ENCODE measurements around the gene PRMT9.

DNA sequence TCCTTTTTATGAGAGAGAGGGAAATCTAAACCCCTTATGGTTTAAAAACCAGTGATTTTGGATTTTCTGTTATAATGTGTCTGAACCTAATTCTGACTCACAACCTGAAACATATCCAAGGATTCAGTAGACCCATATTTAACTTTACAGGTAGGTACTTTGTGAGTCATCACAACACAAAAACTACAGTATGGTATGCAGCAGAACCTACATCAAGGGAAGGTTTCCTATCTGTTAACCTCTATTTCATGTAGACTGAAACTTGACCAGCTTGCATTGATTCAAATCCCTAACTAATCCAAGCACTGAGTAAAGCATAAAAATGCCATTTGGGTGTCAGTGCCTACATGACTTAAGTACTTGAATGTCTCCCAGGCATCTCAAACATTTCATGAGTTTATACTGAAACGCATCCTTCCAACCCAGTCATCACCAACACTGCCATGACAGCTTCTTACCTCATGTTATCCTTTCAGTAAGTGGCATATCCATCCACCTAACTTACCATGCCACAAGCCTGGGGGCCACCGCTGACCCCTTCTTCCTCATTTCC, 43.6 kb upstream of the PRMT9 start:
- TF ChIP-seq, protein P1, sequence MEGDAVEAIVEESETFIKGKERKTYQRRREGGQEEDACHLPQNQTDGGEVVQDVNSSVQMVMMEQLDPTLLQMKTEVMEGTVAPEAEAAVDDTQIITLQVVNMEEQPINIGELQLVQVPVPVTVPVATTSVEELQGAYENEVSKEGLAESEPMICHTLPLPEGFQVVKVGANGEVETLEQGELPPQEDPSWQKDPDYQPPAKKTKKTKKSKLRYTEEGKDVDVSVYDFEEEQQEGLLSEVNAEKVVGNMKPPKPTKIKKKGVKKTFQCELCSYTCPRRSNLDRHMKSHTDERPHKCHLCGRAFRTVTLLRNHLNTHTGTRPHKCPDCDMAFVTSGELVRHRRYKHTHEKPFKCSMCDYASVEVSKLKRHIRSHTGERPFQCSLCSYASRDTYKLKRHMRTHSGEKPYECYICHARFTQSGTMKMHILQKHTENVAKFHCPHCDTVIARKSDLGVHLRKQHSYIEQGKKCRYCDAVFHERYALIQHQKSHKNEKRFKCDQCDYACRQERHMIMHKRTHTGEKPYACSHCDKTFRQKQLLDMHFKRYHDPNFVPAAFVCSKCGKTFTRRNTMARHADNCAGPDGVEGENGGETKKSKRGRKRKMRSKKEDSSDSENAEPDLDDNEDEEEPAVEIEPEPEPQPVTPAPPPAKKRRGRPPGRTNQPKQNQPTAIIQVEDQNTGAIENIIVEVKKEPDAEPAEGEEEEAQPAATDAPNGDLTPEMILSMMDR (IDR thresholded peaks at IDR 0.05 in 4 of 5, conservative IDR thresholded peaks at IDR 0.05 in 1 of 5) = no peak
- no peak for TF ChIP-seq POLR2A (IDR thresholded peaks at IDR 0.05)
